Measurements from ENCODE around the gene TOMM40L.
"Not testable (repeated sequence)": the region's sequence is repeated elsewhere in the genome, so short reads cannot be mapped to it uniquely, and the experiment has no call there.

Gene TOMM40L

DNA sequence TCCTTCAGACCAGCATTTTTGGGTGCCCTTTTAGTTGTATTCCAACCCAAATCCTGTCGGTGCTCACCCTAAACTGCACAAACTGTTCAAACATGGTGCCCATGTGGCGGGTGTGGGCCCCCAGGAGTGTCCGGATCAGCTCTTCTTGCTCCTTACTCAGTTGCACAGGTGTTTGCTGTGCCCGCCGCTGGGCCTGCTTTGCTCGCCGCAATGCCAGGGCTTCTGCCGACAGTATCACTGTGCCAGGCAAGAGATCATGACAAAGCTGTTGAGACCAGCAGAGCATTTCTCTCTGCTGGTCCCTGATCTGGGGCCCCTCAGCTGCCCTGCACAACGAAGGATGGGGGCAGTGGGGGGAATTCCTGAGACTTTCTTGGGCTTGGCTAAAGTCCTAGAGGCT lies 7.2 kb downstream of the TOMM40L start:
- H3K36me3 ChIP-seq (ENCODE audit: control insufficient read depth in 2 of 2, insufficient read depth in 2 of 2, low read length in 2 of 2) = peaks cover 16 to 23% of the 10 kb centered on the region in 2 donors
- H3K27ac ChIP-seq (ENCODE audit: low read length) = no peak overlapping the region
- no peak overlapping the region for H3K4me3 ChIP-seq (ENCODE audit: low read length in 2 of 2)
- no peak overlapping the region for H3K9ac ChIP-seq (ENCODE audit: low read length in 2 of 2)
- H3K27me3 ChIP-seq (ENCODE audit: control insufficient read depth in 1 of 2, insufficient read depth in 2 of 2, low read length in 2 of 2) = no peaks in the 10 kb centered on the region
- no peaks in the 10 kb centered on the region for H3K9me3 ChIP-seq (ENCODE audit: control insufficient read depth in 2 of 2, low read length in 2 of 2)
- H3K4me1 ChIP-seq (ENCODE audit: control insufficient read depth, insufficient read depth, low read length) = no peaks in the 10 kb centered on the region

DNA sequence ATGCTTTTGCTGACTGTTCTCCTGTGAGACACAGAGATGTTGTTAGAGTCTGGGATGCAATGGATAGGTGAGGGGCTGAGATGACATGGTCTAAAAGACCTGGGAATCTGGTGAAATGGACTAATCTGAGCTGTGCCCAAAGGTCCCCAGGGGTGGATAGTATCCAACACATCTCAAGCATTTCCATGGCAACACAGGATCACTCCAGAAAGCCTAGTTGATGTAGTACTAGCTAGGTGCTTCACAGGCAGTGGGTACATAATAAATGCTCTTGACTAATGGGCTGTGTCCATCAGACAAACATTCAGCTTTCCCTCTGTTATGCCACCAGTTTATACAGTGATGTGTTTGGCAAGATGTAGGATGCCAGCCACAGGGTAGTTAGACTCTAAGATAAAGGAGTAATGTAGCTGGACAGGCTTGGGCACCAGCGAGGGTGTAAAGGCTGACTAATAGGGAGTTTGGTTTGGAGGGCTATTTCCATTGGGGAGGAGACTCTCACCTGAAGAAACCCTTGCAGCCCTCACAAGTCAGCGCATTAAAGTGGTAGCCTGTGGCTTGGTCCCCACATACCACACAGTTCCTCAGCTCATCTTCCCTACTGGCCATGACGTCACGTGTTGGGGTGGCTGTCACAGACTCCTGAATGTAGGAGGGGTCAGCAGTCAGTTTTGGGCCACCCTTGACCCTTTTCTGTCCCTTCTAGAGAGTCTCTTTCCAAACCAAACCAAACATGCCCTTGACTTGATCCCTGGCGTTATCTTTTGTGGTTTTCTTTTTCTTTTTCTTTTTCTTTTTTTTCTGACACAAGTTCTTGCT lies 10.3 kb downstream of the TOMM40L start:
- H3K9me3 ChIP-seq (ENCODE audit: control insufficient read depth in 2 of 2, low read length in 2 of 2) = no peaks in the 10 kb centered on the region
- no peaks in the 10 kb centered on the region for H3K4me1 ChIP-seq (ENCODE audit: control insufficient read depth, insufficient read depth, low read length)
- no peak overlapping the region for H3K4me3 ChIP-seq (ENCODE audit: low read length in 2 of 2)
- no peaks in the 10 kb centered on the region for H3K36me3 ChIP-seq (ENCODE audit: control insufficient read depth in 2 of 2, insufficient read depth in 2 of 2, low read length in 2 of 2)
- peaks cover 0 to 3% of the 10 kb centered on the region in 2 donors for H3K27me3 ChIP-seq (ENCODE audit: control insufficient read depth in 1 of 2, insufficient read depth in 2 of 2, low read length in 2 of 2)
- no peak overlapping the region for H3K9ac ChIP-seq (ENCODE audit: low read length in 2 of 2)
- no peak overlapping the region for H3K27ac ChIP-seq (ENCODE audit: low read length)

- Histone ChIP-seq H3K9ac (ENCODE audit: low read length in 2 of 2) (no peak within 1 kb of the TSS), H3K27ac (ENCODE audit: low read length) (no peak within 1 kb of the TSS), H3K36me3 (ENCODE audit: control insufficient read depth in 2 of 2, insufficient read depth in 2 of 2, low read length in 2 of 2) (no peaks in the 10 kb centered on the region), H3K4me3 (ENCODE audit: low read length in 2 of 2) (no peak within 1 kb of the TSS), H3K9me3 (ENCODE audit: control insufficient read depth in 2 of 2, low read length in 2 of 2) (no peaks in the 10 kb centered on the region), H3K27me3 (ENCODE audit: control insufficient read depth in 1 of 2, insufficient read depth in 2 of 2, low read length in 2 of 2) (peaks cover 0 to 5% of the 10 kb centered on the region in 2 donors), H3K4me1 (ENCODE audit: control insufficient read depth, insufficient read depth, low read length) (no peaks in the 10 kb centered on the region)
Observed at GRCh38 chr1:161238039-161238473, 12.2 kb downstream of the TOMM40L start, which contains the start of gene NR1I3. TSS of gene NR1I3 (minus strand) at chr1:161238203. CDS start at chr1:161236565, 1,638 bp downstream.

DNA sequence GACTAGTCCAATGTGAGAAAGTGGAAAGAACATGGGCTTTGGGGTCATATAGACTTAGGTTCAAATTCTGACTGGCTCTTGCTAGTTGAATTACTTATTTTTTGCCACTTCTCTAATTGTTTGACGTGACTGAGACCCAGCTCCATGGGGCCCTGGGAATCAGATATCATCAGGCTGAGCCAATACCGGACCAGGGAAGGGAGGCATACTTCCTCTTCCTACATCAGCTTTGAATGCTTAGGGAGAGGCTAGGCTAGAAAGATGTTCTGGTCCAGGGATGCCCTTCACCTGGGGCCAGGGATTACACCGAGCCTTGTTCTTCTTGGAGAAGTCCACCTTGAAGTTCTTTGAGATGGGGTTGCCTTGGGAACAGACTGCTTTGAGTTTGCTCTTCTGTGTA lies 15.8 kb downstream of the TOMM40L start:
- no peaks in the 10 kb centered on the region for H3K36me3 ChIP-seq (ENCODE audit: control insufficient read depth in 2 of 2, insufficient read depth in 2 of 2, low read length in 2 of 2)

GRCh38 chr1:161242313-161242712 lies 16.5 kb downstream of the TOMM40L start:
- H3K27ac ChIP-seq (ENCODE audit: low read length) = no peak overlapping the region
- no peak overlapping the region for H3K9ac ChIP-seq (ENCODE audit: low read length in 2 of 2)
- H3K27me3 ChIP-seq (ENCODE audit: control insufficient read depth in 1 of 2, insufficient read depth in 2 of 2, low read length in 2 of 2) = peaks cover 0 to 5% of the 10 kb centered on the region in 2 donors

More for the DNA sequence above, 15.8 kb downstream of the TOMM40L start:
- Histone ChIP-seq H3K9ac (ENCODE audit: low read length in 2 of 2) (no peak overlapping the region), H3K4me3 (ENCODE audit: low read length in 2 of 2) (no peak overlapping the region), H3K9me3 (ENCODE audit: control insufficient read depth in 2 of 2, low read length in 2 of 2) (no peaks in the 10 kb centered on the region), H3K4me1 (ENCODE audit: control insufficient read depth, insufficient read depth, low read length) (no peaks in the 10 kb centered on the region), H3K27me3 (ENCODE audit: control insufficient read depth in 1 of 2, insufficient read depth in 2 of 2, low read length in 2 of 2) (peaks cover 0 to 5% of the 10 kb centered on the region in 2 donors), H3K27ac (ENCODE audit: low read length) (no peak overlapping the region)

GRCh38 chr1:161244888-161245287 lies 19.0 kb downstream of the TOMM40L start:
- H3K27me3 ChIP-seq (ENCODE audit: control insufficient read depth in 1 of 2, insufficient read depth in 2 of 2, low read length in 2 of 2) = peaks cover 0 to 5% of the 10 kb centered on the region in 2 donors

More at GRCh38 chr1:161242313-161242712, 16.5 kb downstream of the TOMM40L start:
- no peaks in the 10 kb centered on the region for H3K9me3 ChIP-seq (ENCODE audit: control insufficient read depth in 2 of 2, low read length in 2 of 2)
- no peak overlapping the region for H3K4me3 ChIP-seq (ENCODE audit: low read length in 2 of 2)
- H3K36me3 ChIP-seq (ENCODE audit: control insufficient read depth in 2 of 2, insufficient read depth in 2 of 2, low read length in 2 of 2) = no peaks in the 10 kb centered on the region
- no peaks in the 10 kb centered on the region for H3K4me1 ChIP-seq (ENCODE audit: control insufficient read depth, insufficient read depth, low read length)

DNA sequence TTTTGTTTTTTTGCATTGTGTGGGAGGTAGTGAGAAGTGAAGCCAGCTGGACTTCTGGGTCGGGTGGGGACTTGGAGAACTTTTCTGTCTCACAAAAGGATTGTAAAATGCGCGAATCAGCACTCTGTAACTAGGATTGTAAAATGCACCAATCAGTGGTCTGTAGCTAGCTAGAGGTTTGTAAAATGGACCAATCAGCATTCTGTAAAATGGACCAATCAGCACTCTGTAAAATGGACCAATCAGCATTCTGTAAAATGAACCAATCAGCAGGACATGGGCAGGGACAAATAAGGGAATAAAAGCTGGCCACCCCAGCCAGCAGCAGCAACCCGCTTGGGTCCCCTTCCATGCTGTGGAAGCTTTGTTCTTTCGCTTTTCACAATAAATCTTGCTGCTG lies 24.2 kb downstream of the TOMM40L start:
- H3K4me3 ChIP-seq (ENCODE audit: low read length in 2 of 2) = not testable (repeated sequence)

More at GRCh38 chr1:161244888-161245287, 19.0 kb downstream of the TOMM40L start:
- H3K9me3 ChIP-seq (ENCODE audit: control insufficient read depth in 2 of 2, low read length in 2 of 2) = no peaks in the 10 kb centered on the region
- no peaks in the 10 kb centered on the region for H3K36me3 ChIP-seq (ENCODE audit: control insufficient read depth in 2 of 2, insufficient read depth in 2 of 2, low read length in 2 of 2)
- no peaks in the 10 kb centered on the region for H3K4me1 ChIP-seq (ENCODE audit: control insufficient read depth, insufficient read depth, low read length)
- no peak overlapping the region for H3K4me3 ChIP-seq (ENCODE audit: low read length in 2 of 2)
- no peak overlapping the region for H3K27ac ChIP-seq (ENCODE audit: low read length)
- no peak overlapping the region for H3K9ac ChIP-seq (ENCODE audit: low read length in 2 of 2)

GRCh38 chr1:161250829-161251228 lies 25.0 kb downstream of the TOMM40L start:
- H3K27ac ChIP-seq (ENCODE audit: low read length) = no peak overlapping the region
- H3K4me1 ChIP-seq (ENCODE audit: control insufficient read depth, insufficient read depth, low read length) = no peaks in the 10 kb centered on the region
- H3K27me3 ChIP-seq (ENCODE audit: control insufficient read depth in 1 of 2, insufficient read depth in 2 of 2, low read length in 2 of 2) = no peaks in the 10 kb centered on the region
- no peak overlapping the region for H3K9ac ChIP-seq (ENCODE audit: low read length in 2 of 2)
- H3K36me3 ChIP-seq (ENCODE audit: control insufficient read depth in 2 of 2, insufficient read depth in 2 of 2, low read length in 2 of 2) = no peaks in the 10 kb centered on the region
- H3K4me3 ChIP-seq (ENCODE audit: low read length in 2 of 2) = no peak overlapping the region
- H3K9me3 ChIP-seq (ENCODE audit: control insufficient read depth in 2 of 2, low read length in 2 of 2) = no peaks in the 10 kb centered on the region

More for the DNA sequence above, 24.2 kb downstream of the TOMM40L start:
- not testable (repeated sequence) for H3K4me1 ChIP-seq (ENCODE audit: control insufficient read depth, insufficient read depth, low read length); H3K9me3 ChIP-seq (ENCODE audit: control insufficient read depth in 2 of 2, low read length in 2 of 2); H3K36me3 ChIP-seq (ENCODE audit: control insufficient read depth in 2 of 2, insufficient read depth in 2 of 2, low read length in 2 of 2); H3K27ac ChIP-seq (ENCODE audit: low read length); H3K9ac ChIP-seq (ENCODE audit: low read length in 2 of 2); H3K27me3 ChIP-seq (ENCODE audit: control insufficient read depth in 1 of 2, insufficient read depth in 2 of 2, low read length in 2 of 2)

- Histone ChIP-seq H3K9ac (ENCODE audit: low read length in 2 of 2) (no peak overlapping the region), H3K27ac (ENCODE audit: low read length) (no peak overlapping the region), H3K27me3 (ENCODE audit: control insufficient read depth in 1 of 2, insufficient read depth in 2 of 2, low read length in 2 of 2) (no peaks in the 10 kb centered on the region), H3K4me1 (ENCODE audit: control insufficient read depth, insufficient read depth, low read length) (no peaks in the 10 kb centered on the region), H3K4me3 (ENCODE audit: low read length in 2 of 2) (no peak overlapping the region), H3K9me3 (ENCODE audit: control insufficient read depth in 2 of 2, low read length in 2 of 2) (no peaks in the 10 kb centered on the region), H3K36me3 (ENCODE audit: control insufficient read depth in 2 of 2, insufficient read depth in 2 of 2, low read length in 2 of 2) (no peaks in the 10 kb centered on the region)
Observed at GRCh38 chr1:161251579-161251978, 25.7 kb downstream of the TOMM40L start.

GRCh38 chr1:161255302-161255701 lies 29.4 kb downstream of the TOMM40L start:
- H3K27me3 ChIP-seq (ENCODE audit: control insufficient read depth in 1 of 2, insufficient read depth in 2 of 2, low read length in 2 of 2) = peaks cover 7 to 18% of the 10 kb centered on the region in 2 donors
- H3K36me3 ChIP-seq (ENCODE audit: control insufficient read depth in 2 of 2, insufficient read depth in 2 of 2, low read length in 2 of 2); H3K27ac ChIP-seq (ENCODE audit: low read length); H3K9me3 ChIP-seq (ENCODE audit: control insufficient read depth in 2 of 2, low read length in 2 of 2); H3K9ac ChIP-seq (ENCODE audit: low read length in 2 of 2); H3K4me3 ChIP-seq (ENCODE audit: low read length in 2 of 2): not testable (repeated sequence)
- peaks cover 14% of the 10 kb centered on the region for H3K4me1 ChIP-seq (ENCODE audit: control insufficient read depth, insufficient read depth, low read length)

DNA sequence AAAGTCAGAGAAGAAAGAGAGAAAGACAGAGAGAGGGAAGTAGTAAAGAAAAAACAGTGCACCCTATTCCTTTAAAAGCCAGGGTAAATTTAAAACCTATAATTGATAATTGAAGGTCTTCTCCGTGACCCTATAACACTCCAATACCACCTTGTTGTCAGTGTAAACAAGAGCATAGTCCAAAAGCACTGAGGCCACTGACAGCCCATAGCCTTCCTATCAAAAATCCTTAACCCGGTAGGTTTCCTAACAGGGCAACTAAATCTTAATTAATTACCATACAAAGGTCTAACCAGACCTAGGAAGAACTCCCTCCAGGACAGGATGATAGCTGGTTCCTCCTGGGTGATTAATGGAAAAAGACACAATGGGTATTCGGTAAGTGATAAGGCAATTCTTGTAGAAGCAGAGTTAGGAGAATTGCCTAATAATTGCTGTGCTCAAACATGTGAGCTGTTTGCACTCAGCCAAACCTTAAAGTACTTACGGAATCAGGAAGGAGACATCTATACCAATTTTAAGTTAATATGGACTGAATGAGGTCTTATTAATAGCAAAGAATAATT lies 30.2 kb downstream of the TOMM40L start:
- not testable (repeated sequence) for H3K9ac ChIP-seq (ENCODE audit: low read length in 2 of 2); H3K27ac ChIP-seq (ENCODE audit: low read length); H3K4me3 ChIP-seq (ENCODE audit: low read length in 2 of 2); H3K9me3 ChIP-seq (ENCODE audit: control insufficient read depth in 2 of 2, low read length in 2 of 2); H3K36me3 ChIP-seq (ENCODE audit: control insufficient read depth in 2 of 2, insufficient read depth in 2 of 2, low read length in 2 of 2)
- Histone ChIP-seq H3K27me3 (ENCODE audit: control insufficient read depth in 1 of 2, insufficient read depth in 2 of 2, low read length in 2 of 2) (peaks cover 7 to 18% of the 10 kb centered on the region in 2 donors), H3K4me1 (ENCODE audit: control insufficient read depth, insufficient read depth, low read length) (peaks cover 18% of the 10 kb centered on the region)
